Panc1 (cell line): ENCODE data around the gene ZBTB40. TPM values are rescaled to one million over a fixed set of nuclear protein-coding genes. Genes with fewer than 3 reads are reported as not detected.

ENCODE experiments used
- ATAC-seq: fragments of 200-7000 bp; cut with Tn5 transposase; 2 replicates; pipeline ENCODE4 v1.9.1; 2020; ENCODE audit warnings: mild to moderate bottlenecking, moderate library complexity
- BruUV-seq: library from RNA; stranded (reverse); fragments of 400-500 nt; replicated peaks from 2 replicates; lab custom pipeline; 2021; lab: Mats Ljungman, UMichigan
- CTCF ChIA-PET: fragments of 300-600 bp; sonication (Branson Sonifier 250); formaldehyde crosslinking; loops from one replicate; lab custom pipeline; 2022; ENCODE audit warnings: antibody characterized with exemption; lab: Charles Lee
- POLR2A ChIA-PET: fragments of 300-600 bp; sonication (Branson Sonifier 250); formaldehyde crosslinking; loops from one replicate; lab custom pipeline; 2022; ENCODE audit warnings: antibody characterized with exemption; lab: Charles Lee
- DNase-seq: peaks from one replicate; pipeline ENCODE4 v3.0.0-alpha.2; 2010; ENCODE audit warnings: low read depth, low spot score
- H3K27ac ChIP-seq: 2 replicates; pipeline ENCODE4 v1.5.1; 2011; ENCODE audit warnings: mild to moderate bottlenecking, low read length, inconsistent platforms
- H3K27me3 ChIP-seq: fragments of 200-500 bp; sonication (Bioruptor generic); 2 replicates; pipeline ENCODE4 v1.6.0; 2014; ENCODE audit warnings: low read length, inconsistent platforms; ENCODE audit not compliant: control insufficient read depth, insufficient read depth
- H3K36me3 ChIP-seq: fragments of 200-500 bp; sonication (Bioruptor generic); 2 replicates; pipeline ENCODE4 v1.5.1; 2014; ENCODE audit warnings: inconsistent platforms, mild to moderate bottlenecking, low read length, moderate library complexity; ENCODE audit not compliant: control insufficient read depth, insufficient read depth
- H3K4me1 ChIP-seq: 2 replicates; pipeline ENCODE4 v1.5.1; 2011; ENCODE audit warnings: inconsistent platforms, mild to moderate bottlenecking, low read length, moderate library complexity; ENCODE audit not compliant: control insufficient read depth, insufficient read depth
- H3K4me3 ChIP-seq, 2 experiments: 2 replicates each; pipeline ENCODE4 v1.5.1; 2011 to 2012; ENCODE audit warnings: low read depth in 2 of 2, low read length in 2 of 2, mild to moderate bottlenecking in 2 of 2, inconsistent platforms in 1 of 2, moderate library complexity in 1 of 2
- H3K9me3 ChIP-seq: fragments of 200-500 bp; sonication (Bioruptor generic); 2 replicates; pipeline ENCODE4 v1.5.1; 2014; ENCODE audit warnings: low read depth, mild to moderate bottlenecking, inconsistent platforms, low read length, moderate library complexity; ENCODE audit not compliant: control insufficient read depth, insufficient read depth
- POLR2AphosphoS5 ChIP-seq: IDR thresholded peaks from 2 replicates; pipeline ENCODE4 v1.6.1; 2012; ENCODE audit warnings: mild to moderate bottlenecking, low read depth, low read length, moderate library complexity
- REST ChIP-seq, 2 experiments: IDR thresholded peaks; 2 replicates each; pipeline ENCODE4 v1.6.1; 2011 to 2012; ENCODE audit warnings: low read depth in 2 of 2, control low read depth in 1 of 2, low read length in 1 of 2, mild to moderate bottlenecking in 1 of 2, moderate library complexity in 1 of 2; ENCODE audit not compliant: insufficient read depth in 1 of 2
- SIN3A ChIP-seq: IDR thresholded peaks from 2 replicates; pipeline ENCODE4 v1.6.1; 2012; ENCODE audit warnings: low read depth, mild to moderate bottlenecking, low read length, moderate library complexity, borderline replicate concordance; ENCODE audit not compliant: insufficient read depth
- TCF7L2 ChIP-seq: IDR thresholded peaks from 2 replicates; pipeline ENCODE4 v1.6.1; 2011; ENCODE audit warnings: mild to moderate bottlenecking, low read depth, low read length, inconsistent platforms
- in situ Hi-C: cut with HindIII; loops from 2 replicates; pipeline ENCODE4 v1.10.0; 2016; ENCODE audit warnings: low sequenced_read_pairs, low pct_unique_long_range_greater_than_20kb
- intact Hi-C: fragments of 100-400 bp; cut with micrococcal nuclease; formaldehyde crosslinking; loops from one replicate; pipeline ENCODE4 v1.10.0; 2022; ENCODE audit not compliant: unreplicated experiment
- total RNA-seq: library from RNA; stranded (reverse); gene quantifications from one replicate; pipeline ENCODE4 v1.2.1, GENCODE V29; 2021; ENCODE audit not compliant: unreplicated experiment
- TF ChIP-seq, protein P1 (sequence below): fragments of 450-650 bp; IDR thresholded peaks from 2 replicates; pipeline ENCODE4 v1.5.1; 2017; ENCODE audit warnings: mild to moderate bottlenecking

ZBTB40 gene
- total RNA-seq, 1 experiment from 2014 or later, result 24.3 TPM

GRCh38 chr1:22507587-22507986, 55.9 kb downstream of the ZBTB40 start:
- Histone ChIP-seq H3K9me3 (no peaks in the 10 kb centered on the region), H3K4me3 (no peak overlapping the region), H3K27me3 (no peaks in the 10 kb centered on the region), H3K36me3 (peaks cover 30% of the 10 kb centered on the region), H3K4me1 (no peaks in the 10 kb centered on the region), H3K27ac (no peak overlapping the region)
- ChIA-PET POLR2A (interaction anchor here (0.6 kb wide), 1 partner anchor 52 kb away, joined by 3 read pairs; no protein-coding TSS in a partner anchor), CTCF (no interaction called here)
- DNase-seq (no peak), ATAC-seq (no peak)
- BruUV-seq, result no TSS peak
- in situ Hi-C loops, result no loop called here
- intact Hi-C loops, result no loop called here
- TF ChIP-seq REST (IDR thresholded peaks at IDR 0.05; ENCODE audit: insufficient read depth in 1 of 2, low read depth in 2 of 2, low read length in 1 of 2) (no peak), POLR2AphosphoS5 (no peak), TCF7L2 (no peak), SIN3A (no peak)
- TF ChIP-seq, protein P1, sequence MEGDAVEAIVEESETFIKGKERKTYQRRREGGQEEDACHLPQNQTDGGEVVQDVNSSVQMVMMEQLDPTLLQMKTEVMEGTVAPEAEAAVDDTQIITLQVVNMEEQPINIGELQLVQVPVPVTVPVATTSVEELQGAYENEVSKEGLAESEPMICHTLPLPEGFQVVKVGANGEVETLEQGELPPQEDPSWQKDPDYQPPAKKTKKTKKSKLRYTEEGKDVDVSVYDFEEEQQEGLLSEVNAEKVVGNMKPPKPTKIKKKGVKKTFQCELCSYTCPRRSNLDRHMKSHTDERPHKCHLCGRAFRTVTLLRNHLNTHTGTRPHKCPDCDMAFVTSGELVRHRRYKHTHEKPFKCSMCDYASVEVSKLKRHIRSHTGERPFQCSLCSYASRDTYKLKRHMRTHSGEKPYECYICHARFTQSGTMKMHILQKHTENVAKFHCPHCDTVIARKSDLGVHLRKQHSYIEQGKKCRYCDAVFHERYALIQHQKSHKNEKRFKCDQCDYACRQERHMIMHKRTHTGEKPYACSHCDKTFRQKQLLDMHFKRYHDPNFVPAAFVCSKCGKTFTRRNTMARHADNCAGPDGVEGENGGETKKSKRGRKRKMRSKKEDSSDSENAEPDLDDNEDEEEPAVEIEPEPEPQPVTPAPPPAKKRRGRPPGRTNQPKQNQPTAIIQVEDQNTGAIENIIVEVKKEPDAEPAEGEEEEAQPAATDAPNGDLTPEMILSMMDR, result no peak

DNA sequence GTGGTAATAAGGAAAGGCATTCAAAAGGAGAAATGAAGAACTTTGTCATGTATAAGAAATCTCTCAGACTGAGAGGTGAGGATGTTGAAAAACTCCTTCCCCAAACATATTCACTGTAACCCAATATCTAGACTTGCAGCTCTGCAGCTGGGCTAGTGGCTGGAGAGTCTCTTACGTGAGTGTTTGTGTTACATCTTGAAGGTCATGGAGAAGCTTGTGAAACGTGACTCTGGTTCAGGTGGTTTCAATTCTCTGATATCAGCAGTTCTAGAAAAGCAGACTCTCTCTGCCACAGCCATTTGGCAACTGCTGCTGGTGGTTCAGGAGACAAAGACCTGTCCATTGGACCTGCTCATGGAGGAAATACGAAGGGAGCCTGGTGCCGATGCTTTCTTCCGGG, 56.7 kb downstream of the ZBTB40 start:
- in situ Hi-C loops, result no loop called here
- BruUV-seq, result no TSS peak
- peaks cover 35% of the 10 kb centered on the region for H3K36me3 ChIP-seq
- ATAC-seq (no peak), DNase-seq (no peak)
- no peaks in the 10 kb centered on the region for H3K27me3 ChIP-seq
- no peak for TF ChIP-seq TCF7L2
- TF ChIP-seq POLR2AphosphoS5, result no peak
- TF ChIP-seq SIN3A, result no peak
- TF ChIP-seq REST (IDR thresholded peaks at IDR 0.05; ENCODE audit: insufficient read depth in 1 of 2, low read depth in 2 of 2, low read length in 1 of 2), result no peak
- TF ChIP-seq, protein P1, result no peak
- intact Hi-C loops, result no loop called here
- H3K9me3 ChIP-seq, result no peaks in the 10 kb centered on the region
- no peaks in the 10 kb centered on the region for H3K4me1 ChIP-seq
- no peak overlapping the region for H3K27ac ChIP-seq
- POLR2A ChIA-PET, result no interaction called here
- no peak overlapping the region for H3K4me3 ChIP-seq
- CTCF ChIA-PET, result no interaction called here
